ENCODE results near the gene UBE2L6. TPM values are rescaled to one million over a fixed set of nuclear protein-coding genes. Genes with fewer than 3 reads are reported as not detected.

UBE2L6 gene
- total and polyA plus RNA-seq, 12 donors = 9.7 to 156 (median 17.7) TPM

- Histone ChIP-seq H3K9me3 (no peaks in the 10 kb centered on the region), H3K27ac (peak overlapping the region; percentile 51 to 94 (median 84)), H3K36me3 (peaks cover 0 to 17% (median 0%) of the 10 kb centered on the region in 9 donors), H3K4me1 (peaks cover 0 to 53% (median 14%) of the 10 kb centered on the region in 9 donors), H3K4me3 (peak overlapping the region; percentile 23 to 90 (median 80)), H3K27me3 (no peaks in the 10 kb centered on the region)
- WGBS, 2 donors = 18 to 24% methylated on average over 15 of the region's 15 CpGs
- intact Hi-C loops (cut with DNase I) = loop anchor here in 4 of 10 donors (5.0 kb wide), 2 partner anchors 75 to 945 kb away; no protein-coding TSS in a partner anchor
- DNase-seq (peak in 1 of 2 donors; percentile 28), ATAC-seq (peak in 4 of 8 donors; percentile 7 to 26 (median 19))
- no peak for TF ChIP-seq CTCF (IDR thresholded peaks at IDR 0.05)
Measured at GRCh38 chr11:57566905-57567514, 462 bp downstream of the UBE2L6 start.

GRCh38 chr11:57566005-57566904, 1.2 kb downstream of the UBE2L6 start:
- peaks cover 0 to 61% (median 17%) of the 10 kb centered on the region in 9 donors for H3K4me1 ChIP-seq
- 34 to 49% methylated on average over 4 of the region's 4 CpGs for WGBS, 2 donors
- intact Hi-C loops (cut with DNase I) = loop anchor here in 4 of 10 donors (5.0 kb wide), 2 partner anchors 76 to 946 kb away; no protein-coding TSS in a partner anchor

GRCh38 chr11:57562596-57562995, 4.9 kb downstream of the UBE2L6 start:
- H3K36me3 ChIP-seq = peaks cover 0 to 56% (median 11%) of the 10 kb centered on the region in 9 donors
- TF ChIP-seq CTCF (IDR thresholded peaks at IDR 0.05) = no peak
- no peak overlapping the region for H3K27ac ChIP-seq
- ATAC-seq = no peak
- DNase-seq = no peak
- intact Hi-C loops (cut with DNase I) = loop anchor here in 1 of 10 donors (5.0 kb wide), 1 partner anchor 35 kb away; the partner anchor contains the start of gene SERPING1
- 75 to 77% methylated on average over 4 of the region's 4 CpGs for WGBS, 2 donors
- no peak overlapping the region for H3K4me3 ChIP-seq
- H3K9me3 ChIP-seq = no peaks in the 10 kb centered on the region
- H3K4me1 ChIP-seq = peaks cover 0 to 45% (median 17%) of the 10 kb centered on the region in 9 donors
- H3K27me3 ChIP-seq = no peaks in the 10 kb centered on the region

More at GRCh38 chr11:57566005-57566904, 1.2 kb downstream of the UBE2L6 start:
- Histone ChIP-seq H3K4me3 (peak overlapping the region; percentile 16 to 90 (median 80)), H3K27ac (peak overlapping the region; percentile 2 to 94 (median 84)), H3K9me3 (no peaks in the 10 kb centered on the region), H3K27me3 (no peaks in the 10 kb centered on the region), H3K36me3 (peaks cover 0 to 22% (median 0%) of the 10 kb centered on the region in 9 donors)
- peak; percentile 32 to 78 (median 68) for ATAC-seq
- no peak for TF ChIP-seq CTCF (IDR thresholded peaks at IDR 0.05)
- peak in 1 of 2 donors; percentile 22 for DNase-seq

- Histone ChIP-seq H3K36me3 (peaks cover 0 to 80% (median 17%) of the 10 kb centered on the region in 9 donors), H3K27ac (no peak overlapping the region), H3K9me3 (no peaks in the 10 kb centered on the region), H3K4me3 (no peak overlapping the region), H3K27me3 (no peaks in the 10 kb centered on the region), H3K4me1 (peaks cover 0 to 28% (median 3%) of the 10 kb centered on the region in 9 donors)
- ATAC-seq (no peak), DNase-seq (no peak)
- no peak for TF ChIP-seq CTCF (IDR thresholded peaks at IDR 0.05)
- WGBS, 2 donors = 87 to 93% methylated on average over 4 of the region's 4 CpGs
- intact Hi-C loops (cut with DNase I) = loop anchor here in 1 of 10 donors (5.0 kb wide), 1 partner anchor 37 kb away; the partner anchor contains the start of gene SERPING1
Measured at GRCh38 chr11:57560146-57560545, 7.3 kb downstream of the UBE2L6 start.

Measured in heart right ventricle (tissue), 16 donors.